ENCODE data around the gene PACS2.

Gene PACS2

DNA sequence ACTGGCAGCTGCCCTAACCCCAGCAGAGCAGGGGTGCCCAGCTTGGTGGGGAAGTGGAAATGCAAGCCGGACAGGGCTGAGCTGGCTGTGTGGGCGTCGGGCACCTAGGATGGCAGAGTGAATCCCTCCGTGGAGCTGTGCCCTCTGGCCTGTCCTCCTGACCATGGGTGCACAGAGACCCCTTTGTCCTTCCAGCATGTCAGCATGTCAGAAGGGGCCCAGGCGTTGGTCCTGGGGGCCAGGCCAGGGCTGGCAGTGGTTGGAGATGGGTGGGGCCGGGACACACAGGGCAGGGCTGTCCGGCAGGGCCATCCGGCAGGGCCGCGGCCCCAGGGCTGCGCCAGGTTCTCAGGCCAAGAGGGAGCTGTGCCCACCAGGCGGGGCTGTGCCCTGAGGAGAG lies 75.0 kb downstream of the PACS2 start:
- DNase-seq: no peak

DNA sequence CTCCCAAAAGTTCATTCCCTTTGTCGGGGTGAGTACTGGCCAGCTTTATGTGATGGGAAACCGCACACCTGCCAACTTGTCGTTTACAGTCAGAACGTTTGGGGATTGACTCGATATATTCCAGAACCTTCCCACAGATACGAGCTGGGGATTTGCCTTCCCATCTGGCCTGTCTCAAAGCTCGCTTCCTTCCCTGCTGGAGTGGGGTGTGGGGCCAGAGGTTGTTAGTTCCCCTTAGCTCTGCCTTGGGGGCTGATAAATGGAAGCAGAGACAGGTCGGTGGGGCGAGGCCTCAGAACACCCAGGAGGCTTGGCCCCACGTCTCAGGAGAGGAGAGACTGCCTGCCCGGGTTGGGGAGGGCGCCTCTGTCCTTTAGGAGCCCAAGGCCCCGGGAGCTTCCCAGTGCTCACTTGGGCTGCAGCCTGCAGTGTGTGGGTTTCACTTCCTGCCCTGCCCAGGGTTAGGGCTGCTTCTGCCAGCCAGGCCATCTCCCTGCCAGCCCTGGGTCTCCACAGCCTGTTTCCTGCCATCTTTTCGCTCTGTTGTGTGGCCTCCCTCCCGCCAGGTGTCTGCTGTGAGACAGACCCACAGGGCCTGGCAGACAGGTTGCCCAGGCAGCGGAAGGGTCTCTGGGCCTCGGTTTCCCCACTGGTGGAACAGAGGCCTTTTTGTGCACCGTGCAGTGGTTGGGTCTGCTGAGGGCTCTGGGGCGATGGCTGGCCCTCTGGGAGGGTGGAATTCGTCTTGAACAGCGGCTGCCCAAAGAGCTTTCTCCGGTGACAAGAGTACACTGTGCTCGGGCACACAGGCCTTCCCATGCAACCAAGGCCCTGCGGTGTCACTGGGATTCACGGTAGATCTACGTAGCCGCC lies 75.7 kb downstream of the PACS2 start:
- DNase-seq: no peak

DNA sequence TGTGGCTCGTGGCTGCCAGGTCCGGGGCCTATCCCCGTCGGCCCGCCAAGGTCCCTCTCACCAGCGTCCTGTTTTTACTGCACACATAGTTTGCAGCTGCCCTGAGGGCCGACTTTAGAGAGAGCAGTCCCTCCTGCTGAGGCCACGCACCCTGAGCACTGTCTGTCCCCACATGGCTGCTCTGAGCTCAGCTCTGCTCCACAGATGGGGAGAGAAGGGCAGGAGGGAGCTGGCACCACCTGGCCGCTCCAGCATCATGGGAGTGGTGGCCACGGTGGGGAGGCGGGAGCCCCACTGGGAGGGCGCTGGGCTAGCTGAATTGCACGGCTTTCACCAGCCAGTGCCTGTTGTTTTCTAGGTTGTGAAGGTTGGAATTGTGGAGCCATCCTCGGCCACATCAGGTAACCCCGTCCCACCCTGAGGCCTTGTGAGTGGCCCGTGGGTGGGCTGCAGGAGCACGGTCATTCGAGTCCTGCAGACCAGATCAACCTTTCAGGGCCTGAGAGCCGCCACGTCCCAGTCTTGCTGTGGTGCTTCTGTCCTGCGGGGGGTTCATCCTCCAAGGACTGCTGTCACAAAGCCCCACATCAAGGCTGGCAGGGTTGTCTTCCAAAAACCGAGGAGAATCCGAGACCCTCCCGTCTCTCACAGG lies 76.4 kb downstream of the PACS2 start:
- peak in 2 of 3 experiments; percentile 42 to 65 for DNase-seq

DNA sequence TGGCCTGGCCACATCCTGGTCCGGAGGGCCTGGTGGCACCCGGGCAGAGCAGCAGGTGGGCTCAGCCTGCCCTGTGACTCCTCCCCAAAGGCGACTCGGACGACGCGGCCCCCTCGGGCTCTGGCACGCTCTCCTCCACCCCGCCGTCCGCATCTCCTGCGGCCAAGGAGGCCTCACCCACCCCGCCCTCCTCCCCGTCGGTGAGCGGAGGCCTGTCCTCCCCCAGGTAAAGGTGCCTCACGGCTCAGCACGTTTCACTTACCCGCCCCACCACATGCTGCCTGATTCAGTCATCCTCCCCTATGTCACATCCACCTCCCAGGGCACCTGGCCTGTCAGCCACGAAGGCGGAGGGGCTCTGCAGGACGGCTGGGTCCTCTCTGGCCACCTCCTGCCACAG lies 77.0 kb downstream of the PACS2 start:
- DNase-seq: no peak

DNA sequence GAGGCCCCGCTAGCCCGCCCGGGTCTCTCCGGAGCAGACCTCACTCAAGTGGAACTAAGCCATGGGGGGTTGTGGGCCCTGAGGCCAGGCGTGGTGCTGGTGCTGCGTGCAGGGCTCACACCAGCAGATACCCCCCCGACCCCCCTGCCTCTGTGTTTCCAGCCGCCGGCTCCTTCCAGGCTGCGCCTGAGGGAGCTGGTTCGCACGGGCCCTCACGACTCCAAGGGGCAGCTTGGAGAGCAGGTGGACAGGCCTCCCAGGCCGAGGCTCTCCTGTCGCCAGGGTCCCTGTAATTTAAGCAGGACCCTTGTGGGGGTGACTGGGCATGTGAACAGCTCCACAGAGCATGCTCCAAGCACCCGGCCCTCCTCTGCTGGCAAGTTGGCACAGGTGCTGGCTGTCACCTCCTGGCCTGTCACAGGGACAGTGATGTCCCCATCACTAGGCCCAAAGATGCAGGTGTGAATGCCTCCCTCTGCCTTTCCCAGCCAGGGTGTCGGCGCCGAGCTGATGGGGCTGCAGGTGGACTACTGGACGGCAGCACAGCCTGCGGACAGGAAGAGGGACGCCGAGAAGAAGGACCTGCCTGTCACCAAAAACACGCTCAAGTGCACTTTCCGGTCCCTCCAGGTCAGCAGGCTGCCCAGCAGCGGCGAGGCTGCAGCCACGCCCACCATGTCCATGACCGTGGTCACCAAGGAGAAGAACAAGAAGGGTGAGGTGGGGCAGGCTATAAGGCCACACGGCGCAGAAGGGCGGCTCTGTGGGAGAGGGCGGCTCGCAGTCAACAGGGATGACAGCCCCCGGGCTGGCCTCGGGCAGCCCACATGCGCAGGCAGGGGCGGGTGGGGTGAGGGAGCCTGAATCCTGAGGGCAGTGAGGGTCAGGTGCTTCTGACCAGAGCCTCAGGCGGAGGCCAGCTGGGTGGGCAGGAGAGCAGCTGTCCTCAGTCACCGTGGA lies 77.9 kb downstream of the PACS2 start:
- DNase-seq: no peak

DNA sequence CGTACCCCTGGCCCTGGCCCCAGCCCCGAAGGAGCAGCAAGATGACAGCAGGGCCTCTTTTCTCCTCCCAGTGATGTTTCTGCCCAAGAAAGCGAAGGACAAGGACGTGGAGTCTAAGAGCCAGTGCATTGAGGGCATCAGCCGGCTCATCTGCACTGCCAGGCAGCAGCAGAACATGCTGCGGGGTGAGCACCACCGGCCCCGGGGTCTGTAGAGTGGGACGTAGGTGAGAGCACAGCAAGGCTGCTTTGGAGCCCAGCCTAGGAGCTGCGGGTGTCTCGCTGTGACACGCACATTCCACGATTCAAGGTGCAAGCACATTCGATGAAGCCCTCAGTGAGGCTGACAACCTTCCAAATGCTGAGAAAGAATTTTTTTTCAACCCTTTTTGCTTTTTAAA lies 78.6 kb downstream of the PACS2 start:
- DNase-seq: no peak

DNA sequence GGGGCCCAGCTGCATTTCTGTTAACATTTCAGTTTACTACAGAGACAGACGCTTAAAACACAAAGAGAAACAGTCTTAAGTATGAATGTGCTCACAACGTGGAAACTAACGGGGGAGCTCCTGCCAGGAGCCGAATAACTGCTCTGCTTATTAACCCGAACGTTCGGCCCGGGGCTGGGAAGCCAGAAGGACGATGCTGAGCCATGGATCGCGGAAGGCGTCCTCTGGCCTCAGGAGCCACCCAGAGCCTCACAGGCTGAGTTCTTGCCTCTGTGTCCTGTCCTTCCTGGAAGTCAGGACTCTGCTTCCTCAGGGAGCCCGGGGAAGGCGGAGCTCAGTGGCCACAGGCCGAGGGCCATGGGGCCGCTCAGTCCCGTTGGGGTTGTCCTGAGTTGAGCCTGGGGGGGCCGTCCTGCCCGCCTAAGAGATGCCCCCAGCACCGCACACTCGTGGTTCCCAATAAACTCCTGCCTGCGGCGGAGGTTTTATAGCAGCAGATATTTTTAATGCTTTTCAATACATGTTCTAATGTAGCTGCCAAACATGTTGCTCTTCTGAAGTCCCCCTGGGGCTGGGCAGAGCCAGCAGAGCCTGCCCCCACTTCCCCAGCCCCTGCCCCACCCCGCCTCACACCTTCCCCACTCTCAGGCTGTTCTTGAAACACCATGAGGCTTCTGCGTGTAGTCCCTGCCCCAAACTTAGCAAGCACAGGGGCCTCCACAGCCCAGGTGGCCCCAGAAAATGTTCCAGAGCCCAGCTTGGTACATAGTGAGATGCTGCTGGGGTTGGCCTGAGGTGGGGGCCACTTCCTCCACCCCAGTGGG lies 80.4 kb downstream of the PACS2 start:
- no peak for DNase-seq

DNA sequence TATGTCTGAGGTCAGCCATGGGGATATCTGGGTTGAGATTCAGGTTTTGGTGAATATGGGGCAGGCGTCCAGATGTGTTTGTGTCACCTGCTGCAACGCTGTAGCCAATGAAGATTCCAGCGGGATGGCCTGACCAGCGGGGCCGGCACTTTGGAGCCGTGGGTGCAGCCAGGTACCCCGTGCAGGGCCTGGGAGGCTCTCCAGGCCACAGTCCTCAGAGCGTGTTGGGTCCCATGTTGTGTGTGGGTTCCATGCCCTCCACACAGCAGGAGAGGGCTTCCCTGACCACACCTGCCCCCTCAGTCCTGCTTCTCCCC lies 80.9 kb downstream of the PACS2 start:
- DNase-seq: no peak

DNA sequence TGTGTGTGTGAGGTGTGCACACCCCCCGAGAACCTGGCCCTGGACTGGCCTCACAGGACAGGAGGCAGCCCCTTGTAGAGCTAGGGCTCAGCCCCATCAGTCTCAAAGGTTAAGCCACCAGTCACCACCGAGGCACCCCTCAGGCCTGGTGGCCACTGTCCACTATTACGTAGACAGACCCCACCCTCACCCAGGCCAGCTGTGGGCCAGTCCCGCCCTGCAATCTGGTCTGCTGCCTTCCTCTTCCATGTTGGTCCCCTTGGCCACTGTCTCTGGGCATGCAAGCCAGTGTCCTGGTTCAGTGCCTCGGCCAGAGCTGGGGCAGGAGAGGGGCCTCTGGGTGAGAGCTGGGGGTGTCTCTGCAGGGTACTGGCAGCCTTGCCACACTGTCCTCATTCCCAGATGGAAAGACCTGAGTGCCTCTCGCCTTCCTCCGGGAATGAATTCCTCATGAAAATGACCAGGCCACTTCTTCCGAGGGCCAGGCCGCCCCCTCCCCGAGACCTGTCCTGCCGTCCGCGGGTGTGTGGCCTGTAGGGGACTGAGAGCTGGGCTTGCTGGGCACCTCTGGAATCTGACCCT lies 82.9 kb downstream of the PACS2 start:
- no peak for DNase-seq

DNA sequence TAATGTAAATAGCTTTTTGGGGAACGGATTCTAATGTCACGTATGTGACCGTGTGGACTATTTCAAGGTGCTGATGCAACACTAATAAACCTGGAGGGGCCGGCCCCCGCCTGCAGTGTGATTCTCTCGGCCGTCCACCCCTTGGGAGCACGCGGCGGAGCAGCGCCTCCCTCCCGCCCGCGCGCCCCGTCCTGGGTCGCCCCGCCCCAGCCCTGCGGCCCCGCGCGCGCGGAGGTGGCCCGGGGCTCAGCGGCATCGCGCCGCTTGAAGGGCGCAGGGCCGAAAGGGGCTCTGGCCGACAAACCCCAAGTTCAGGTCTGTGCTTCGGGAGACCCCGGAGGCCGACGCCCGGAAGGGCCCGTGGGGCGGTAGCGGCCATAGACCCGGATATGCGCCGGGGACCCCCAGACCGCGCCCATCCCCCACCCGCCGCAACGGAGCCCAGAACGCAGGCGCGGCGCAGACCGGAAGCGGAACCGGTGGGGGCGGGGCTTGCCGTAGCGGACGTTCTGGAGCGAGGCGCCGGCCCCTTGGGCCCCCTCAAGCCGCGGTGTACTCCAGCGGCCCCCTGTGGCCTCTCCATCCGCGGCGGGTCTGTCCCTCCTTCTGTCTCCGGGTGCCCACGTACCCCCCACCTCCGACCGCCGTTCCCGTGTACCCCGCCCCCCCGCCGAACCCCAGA lies 83.6 kb downstream of the PACS2 start, which contains the start of gene TEX22:
Gene TEX22, plus strand, starts transcription at position 495 of the 682 bp plus-strand sequence. CDS start 803 bp downstream, outside the sequence.
- peak; percentile 88 to 95 (median 93) for DNase-seq

DNA sequence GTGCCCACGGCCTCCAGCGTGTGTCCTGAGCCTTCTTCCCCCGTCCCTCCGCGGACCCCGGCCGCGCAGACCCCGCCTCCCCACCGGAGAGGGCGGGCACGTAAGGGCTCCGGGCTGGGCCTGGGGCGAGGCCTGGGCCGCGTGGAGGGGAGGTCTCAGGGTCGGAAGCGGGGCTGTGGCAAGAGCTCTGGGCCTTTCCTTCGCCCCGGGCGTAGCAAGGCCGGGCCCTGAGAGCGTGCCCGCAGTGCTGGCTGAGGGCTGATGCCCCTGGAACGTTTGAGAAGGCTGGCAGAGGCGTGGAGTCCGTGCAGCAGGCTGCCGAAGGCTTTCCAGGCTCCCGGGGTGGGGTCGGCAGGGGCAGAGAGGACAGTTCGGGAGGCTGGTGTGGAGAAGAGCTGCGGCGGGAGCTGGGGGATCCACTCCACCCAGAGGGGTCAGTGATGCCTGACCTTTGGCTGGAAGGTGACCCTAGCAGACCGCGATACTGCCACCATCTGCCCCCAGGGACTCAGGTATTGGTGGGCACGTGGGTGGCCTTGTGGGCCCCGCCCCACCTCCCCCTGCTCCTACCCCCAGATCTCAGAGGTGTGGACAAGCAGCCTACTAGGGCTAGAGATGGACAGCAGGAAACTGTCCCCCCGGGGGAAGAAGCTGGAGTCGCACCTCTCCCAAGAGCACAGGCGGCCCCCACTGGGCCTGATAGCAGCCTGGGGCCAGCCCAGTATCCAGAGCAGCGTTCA lies 84.3 kb downstream of the PACS2 start:
- peak; percentile 62 to 93 (median 91) for DNase-seq

DNA sequence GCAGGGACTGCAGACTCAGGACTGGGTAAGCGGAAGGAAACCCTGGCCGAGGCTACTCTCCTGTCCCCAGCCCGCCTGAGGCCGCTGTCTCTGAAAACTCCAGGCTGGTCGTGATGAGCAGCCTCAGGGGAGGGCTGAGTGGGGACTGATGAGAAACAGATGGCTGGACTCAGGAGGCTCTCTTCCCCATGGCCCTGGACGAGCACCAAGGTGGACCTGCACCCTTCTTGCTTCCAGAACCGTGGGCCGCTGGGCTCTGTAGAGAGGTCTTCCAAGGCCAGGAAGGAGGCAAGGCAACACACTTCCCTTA lies 84.9 kb downstream of the PACS2 start:
- DNase-seq: no peak

DNA sequence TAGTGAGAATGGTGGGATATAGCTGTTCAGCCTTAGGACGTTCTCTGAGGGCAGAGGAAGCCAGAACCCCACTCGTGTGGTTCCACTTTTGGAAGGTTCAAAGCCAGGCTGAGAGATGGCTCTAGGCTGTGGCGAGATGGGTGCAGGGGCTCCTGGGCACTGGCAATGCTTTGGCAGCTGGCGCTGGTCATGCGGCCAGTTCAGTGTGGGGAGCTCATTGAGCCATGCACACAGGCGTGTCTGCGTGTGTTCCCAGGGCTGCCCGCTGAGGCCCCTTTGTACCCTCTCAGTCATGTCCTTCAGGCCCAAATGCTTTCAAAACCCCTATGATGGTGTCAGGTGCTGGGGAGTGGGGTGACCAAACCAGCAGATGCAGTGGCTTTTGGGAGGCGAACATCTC lies 85.5 kb downstream of the PACS2 start:
- DNase-seq: no peak

DNA sequence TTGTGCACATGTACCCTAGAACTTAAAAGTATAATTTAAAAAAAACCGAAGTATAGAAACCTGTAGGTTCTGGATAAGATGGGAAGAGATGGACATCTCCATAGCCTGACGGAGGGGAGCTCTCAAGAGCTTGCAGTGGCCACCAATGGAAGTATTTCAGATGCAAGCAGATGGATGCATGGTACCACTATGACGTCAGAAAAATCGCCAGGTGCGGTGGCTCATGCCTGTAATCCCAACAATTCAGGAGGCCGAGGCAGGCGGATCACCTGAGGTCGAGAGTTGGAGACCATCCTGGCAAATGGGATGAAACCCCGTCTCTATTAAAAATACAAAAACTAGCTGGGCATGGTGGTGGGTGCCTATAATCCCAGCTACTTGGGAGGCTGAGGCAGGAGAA lies 87.2 kb downstream of the PACS2 start:
- DNase-seq: no peak

DNA sequence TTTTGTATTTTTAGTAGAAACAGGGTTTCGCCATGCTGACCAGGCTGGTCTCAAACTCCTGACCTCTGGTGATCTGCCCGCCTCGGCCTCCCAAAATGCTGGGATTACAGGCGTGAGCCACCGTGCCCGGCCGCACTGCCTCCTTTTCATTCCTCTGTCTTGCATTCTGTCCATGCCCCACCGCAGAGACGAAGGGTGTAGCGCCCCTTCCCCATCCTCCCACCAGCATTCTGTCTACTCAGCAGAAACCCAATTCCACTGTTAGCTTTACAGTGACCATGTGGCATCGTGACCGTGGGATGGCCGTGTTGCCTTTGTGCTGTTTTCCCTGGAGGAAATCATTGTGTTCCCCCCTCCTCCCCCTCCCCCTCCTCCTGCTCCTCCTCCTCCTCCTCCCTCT lies 94.0 kb downstream of the PACS2 start:
- DNase-seq: no peak

DNA sequence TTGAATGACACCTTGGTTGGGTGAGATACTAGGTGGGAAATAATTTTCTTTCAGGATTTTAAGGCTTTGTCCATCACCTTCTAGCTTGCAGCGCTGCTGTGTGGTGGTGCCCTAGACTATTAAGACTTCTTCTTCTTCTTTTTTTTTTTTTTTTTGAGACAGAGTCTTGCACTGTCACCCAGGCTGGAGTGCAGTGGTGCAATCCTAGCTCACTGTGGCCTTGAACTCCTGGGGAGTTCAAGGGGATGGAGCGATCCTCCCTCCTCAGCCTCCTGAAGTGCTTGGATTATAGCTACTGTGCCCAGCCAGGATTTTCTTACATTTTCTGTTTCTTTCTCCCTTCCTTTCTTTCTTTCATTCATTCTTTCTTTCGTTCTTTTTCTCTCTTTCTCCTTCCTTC lies 94.8 kb downstream of the PACS2 start:
- DNase-seq: no peak

DNA sequence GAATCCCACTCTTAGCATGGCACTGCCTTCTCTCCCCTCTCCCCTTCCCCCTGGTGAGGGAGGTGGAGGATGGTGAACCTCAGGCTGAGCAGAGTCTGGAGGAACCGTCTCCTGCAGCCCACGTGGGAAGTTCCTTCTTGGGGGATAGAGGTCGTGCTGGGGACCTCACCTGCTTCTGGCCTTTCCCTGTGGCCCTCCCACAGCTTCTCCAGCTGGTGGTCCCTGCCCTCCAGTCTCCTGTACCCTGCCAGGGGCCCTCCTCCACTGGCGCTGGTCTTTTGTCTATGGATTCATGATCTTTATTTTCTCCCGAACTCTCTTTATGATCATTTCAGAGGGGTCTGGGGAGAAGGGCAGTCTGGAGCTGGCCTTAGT lies 96.1 kb downstream of the PACS2 start:
- DNase-seq: no peak

DNA sequence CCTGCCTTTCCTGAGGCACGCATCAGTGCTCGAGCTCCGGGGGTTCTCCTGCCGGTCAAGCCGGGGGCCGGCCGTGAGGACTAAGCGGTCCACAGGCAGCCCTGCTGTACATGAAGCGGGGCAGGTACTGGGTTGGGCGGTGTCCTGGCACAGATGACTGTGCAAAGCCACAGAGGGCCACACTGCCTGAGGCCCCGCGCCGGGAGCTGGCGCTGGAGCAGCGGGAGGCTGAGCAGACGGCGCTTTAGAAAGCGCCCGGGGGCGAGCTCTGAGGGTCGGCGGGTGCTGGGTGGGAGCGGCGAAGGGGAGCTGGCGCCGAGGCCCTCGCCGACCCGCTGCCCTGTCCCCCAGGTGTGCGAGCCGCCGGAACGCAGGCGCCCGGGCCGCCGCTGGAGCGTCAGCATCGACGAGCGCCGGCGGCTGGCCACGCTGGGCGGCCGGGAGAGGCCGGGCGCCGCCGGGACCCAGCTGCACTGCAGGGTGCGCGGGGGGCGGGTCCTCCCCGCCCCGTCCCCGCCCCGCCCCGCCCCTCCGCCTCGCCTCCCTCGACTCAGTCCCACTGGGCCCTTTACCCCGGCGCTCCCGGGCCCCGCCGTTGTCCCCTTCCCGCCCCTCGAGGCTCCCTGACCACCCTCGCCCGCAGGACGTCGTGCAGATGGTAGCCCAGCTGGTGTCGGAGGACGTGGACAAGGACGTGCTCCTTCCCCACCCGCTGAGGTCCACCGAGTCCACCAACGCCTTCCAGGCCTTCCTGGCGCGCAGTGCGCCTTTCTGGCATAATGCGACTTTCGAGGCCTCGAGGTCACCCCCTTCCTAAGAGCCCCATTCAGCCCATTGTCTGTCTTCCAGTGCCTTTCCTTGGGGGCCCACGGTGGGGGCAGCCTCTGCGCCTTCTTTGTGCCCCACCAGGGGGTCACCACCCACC lies 96.7 kb downstream of the PACS2 start:
- peak; percentile 52 to 83 (median 81) for DNase-seq

DNA sequence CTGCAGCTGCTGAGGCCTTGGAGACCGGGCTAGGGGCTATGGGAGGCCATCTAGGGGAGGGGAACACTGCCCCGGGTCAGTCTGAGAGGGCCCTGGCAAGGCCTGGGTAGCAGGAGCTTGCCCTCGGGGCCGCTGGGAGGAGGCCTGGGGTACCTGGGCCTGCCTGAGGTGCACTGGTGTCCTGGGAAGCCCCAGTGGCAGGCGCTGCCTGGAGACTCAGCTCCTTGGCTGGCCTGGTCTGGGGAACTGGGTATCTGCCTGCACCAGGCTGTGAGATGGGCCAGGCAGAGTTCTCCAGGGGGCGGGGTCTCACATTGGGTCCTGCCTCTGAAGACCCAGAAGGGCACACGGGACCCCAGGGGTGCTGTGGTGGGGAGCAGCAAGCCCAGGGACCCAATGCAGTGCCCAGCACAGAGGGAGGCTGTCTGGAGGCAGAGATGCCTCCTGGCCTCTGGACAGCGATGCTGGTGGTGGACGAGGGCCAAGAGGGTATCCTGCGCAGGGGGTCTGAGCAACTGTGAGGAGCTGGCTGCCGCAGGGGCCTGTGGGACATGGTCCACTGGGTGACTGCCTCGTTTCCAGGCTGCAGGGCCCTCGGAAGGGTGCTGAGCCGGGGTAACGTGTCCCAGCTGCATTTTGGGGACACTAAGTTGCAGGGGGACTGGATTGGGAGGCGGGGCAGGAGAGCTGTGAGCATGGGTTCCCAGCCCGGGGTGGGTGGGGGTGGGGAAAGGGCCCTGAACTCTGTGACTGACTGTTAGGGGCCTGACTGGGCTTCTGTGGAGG lies 97.6 kb downstream of the PACS2 start:
- no peak for DNase-seq

Data from NCI-H1417 (cell line).